ENCODE measurements around the gene NEO1.
"Not testable (repeated sequence)": the region's sequence is repeated elsewhere in the genome, so short reads cannot be mapped to it uniquely, and the experiment has no call there.

Gene NEO1

GRCh38 chr15:73196113-73196512 is 143.8 kb downstream of the NEO1 start:
- no peak for DNase-seq (ENCODE audit: low read depth, low spot score)

DNA sequence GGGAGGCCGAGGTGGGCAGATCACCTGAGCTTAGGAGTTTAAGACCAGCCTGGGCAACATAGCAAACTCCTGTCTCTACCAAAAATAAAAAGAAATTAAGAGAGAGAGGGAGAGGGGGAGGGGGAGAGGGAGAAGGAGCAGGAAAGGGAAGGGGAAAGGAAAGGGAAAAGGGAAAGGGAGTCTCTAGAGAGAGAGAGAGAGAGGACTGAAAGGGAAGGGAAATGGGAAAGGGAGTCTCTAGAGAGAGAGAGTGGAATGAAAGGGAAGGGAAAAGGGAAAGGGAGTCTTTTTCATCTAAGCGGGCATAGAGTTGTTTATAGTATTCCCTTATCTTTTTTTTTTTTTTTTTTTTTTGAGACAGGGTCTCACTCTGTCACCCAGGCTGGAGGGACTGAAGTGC is 148.1 kb downstream of the NEO1 start:
- DNase-seq (ENCODE audit: low read depth, low spot score) = no peak

DNA sequence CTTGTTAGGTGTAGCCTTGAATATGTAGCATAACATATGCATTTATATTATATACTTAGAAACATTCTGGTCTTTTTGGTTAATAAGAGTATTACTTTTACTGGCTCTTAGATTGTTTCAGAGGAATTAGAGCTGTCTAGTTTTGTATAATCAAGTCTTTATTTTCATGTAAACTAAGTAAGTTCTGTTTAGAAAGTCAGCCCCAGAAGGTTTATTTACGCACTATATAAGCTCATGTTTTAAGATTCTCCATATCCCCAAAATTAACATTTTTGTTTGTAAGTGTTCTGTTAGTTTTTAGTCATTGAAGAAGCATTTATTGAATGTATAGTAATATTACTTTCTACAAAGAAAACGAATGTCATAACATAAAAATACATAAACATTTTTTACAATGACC is 158.4 kb downstream of the NEO1 start:
- DNase-seq (ENCODE audit: low read depth, low spot score) = no peak

- DNase-seq (ENCODE audit: low read depth, low spot score) = no peak
Observed at GRCh38 chr15:73212424-73212823, 160.2 kb downstream of the NEO1 start.

GRCh38 chr15:73221450-73221849 is 169.2 kb downstream of the NEO1 start:
- not testable (repeated sequence) for DNase-seq (ENCODE audit: low read depth, low spot score)

GRCh38 chr15:73225358-73226015 is 173.2 kb downstream of the NEO1 start:
- DNase-seq (ENCODE audit: low read depth, low spot score) = no peak

DNA sequence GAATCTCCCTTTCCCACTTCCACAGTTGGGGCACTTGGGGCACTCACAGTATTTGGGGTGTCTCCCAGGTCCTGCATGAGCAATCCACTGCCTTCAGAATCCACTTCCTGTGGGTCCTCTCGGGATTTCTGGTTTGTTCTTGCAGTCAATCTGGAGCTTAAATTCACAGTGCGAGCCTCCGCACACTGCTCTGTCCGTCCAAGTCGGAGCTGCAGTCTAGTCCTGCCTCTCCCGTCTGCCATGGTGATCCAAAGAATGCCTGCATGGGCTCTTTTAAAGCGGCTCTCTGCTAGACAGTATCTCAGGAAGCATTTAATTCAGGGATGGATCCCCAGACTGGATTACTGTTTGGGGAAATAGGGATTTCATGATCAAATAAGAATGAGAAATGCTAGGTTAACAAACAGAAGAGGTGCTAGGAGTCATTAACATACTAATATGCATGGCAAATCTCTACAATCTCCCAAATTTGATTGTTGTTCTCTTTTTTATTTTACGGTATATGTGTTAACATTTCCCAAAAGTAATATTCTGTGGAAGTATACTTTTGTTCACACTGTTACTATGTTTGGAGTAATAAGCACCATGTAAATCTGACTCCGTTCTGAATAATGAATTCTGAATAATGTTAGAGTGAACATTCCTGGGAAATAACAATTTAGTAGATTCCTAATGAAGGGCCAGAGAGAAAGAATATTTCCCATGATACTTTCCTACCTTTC is 174.0 kb downstream of the NEO1 start:
- no peak for DNase-seq (ENCODE audit: low read depth, low spot score)

DNA sequence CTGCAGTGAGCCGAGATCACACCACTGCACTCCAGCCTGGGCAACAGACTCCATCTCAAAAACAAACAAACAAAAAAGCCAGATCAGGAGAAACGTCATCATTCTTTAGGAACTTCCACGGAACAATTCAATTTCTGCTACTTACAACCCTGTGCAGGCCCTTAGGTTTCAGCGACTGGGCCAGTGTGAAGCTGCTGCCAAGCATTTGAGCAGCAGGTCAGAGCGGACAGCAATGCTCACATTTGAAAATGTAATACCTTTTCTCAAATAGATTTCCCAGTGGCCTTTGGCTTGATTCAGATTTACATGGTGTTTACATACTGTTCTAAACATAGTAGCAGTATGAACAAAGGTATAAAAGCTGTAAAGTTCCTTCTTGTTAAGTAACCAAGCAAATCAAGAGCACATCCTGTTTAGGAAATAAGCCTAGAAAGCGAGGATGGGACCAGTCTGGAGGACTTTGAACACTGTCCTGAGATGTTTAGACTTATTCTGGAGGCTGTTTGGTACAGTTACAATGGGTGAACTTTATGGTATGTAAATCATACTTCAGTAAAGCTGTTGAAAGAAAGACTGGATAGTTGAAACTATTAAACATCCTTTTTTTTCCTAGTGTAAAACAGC is 175.3 kb downstream of the NEO1 start:
- DNase-seq (ENCODE audit: low read depth, low spot score) = no peak

GRCh38 chr15:73228128-73228646 is 175.9 kb downstream of the NEO1 start:
- no peak for DNase-seq (ENCODE audit: low read depth, low spot score)

- no peak for DNase-seq (ENCODE audit: low read depth, low spot score)
Observed at GRCh38 chr15:73231661-73232419, 179.6 kb downstream of the NEO1 start.

DNA sequence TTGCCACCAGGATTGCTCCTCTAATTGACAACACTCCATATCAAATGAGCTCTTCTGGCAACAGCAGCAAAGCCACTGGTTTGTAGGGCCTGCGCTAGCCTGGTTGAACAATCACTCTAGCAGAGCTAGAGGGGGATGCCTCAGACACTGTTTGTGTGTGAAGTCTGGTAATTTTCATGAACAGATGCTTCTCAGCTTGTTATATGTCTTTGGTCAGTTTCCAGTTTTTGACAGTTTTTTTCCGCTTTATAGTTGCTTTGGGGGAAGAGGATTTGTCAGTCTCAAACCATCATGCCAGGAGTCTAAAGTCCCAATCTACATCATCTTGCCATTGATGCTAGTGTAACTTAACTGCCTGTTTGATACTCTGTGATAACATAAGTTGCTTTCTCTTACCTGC is 180.5 kb downstream of the NEO1 start:
- no peak for DNase-seq (ENCODE audit: low read depth, low spot score)

DNA sequence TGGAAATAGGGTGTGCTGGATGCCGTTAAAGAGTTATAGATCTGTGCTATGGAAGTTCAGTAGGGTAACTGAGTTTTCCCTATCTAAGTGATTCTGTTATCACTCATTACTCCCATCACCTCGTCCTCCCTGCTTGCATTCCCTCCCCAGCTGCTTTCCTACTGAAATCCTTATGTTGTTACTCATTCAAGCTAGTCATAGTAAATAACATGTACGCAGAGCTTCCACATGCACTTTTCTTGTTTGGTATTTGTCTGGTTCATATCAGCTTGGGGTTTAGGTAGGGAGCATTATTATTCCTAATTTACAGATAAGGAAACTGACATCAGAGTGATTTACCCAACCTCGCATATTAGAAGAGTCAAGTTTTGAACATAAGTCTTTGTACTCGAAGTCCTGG is 181.4 kb downstream of the NEO1 start:
- no peak for DNase-seq (ENCODE audit: low read depth, low spot score)

GRCh38 chr15:73237910-73238309 is 185.6 kb downstream of the NEO1 start:
- DNase-seq (ENCODE audit: low read depth, low spot score) = no peak

- DNase-seq (ENCODE audit: low read depth, low spot score) = no peak
Observed at GRCh38 chr15:73239564-73240215, 187.4 kb downstream of the NEO1 start.

GRCh38 chr15:73240866-73241499 is 188.7 kb downstream of the NEO1 start:
- peak; percentile 48 for DNase-seq (ENCODE audit: low read depth, low spot score)

GRCh38 chr15:73244333-73244732 is 192.1 kb downstream of the NEO1 start:
- no peak for DNase-seq (ENCODE audit: low read depth, low spot score)

DNA sequence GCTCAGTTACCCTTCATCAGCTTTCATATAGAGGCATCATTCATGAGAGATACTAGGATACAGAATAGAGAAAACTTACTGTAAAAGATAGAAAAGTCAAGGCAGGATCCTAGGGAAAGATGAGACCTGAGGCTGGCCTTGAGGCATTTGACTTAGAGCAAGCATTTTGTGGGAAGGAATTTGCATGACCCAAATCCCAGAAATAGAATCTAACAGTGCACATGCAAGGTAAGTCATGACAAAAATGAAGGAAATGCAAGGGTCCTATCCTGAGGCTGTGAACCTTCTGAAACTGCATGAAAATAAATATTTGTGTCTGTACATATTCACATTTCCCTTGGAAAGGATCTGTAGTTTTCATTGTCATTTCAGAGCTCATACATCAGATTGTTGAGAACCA is 194.2 kb downstream of the NEO1 start:
- no peak for DNase-seq (ENCODE audit: low read depth, low spot score)

- no peak for DNase-seq (ENCODE audit: low read depth, low spot score)
Observed at GRCh38 chr15:73246898-73247297, 194.6 kb downstream of the NEO1 start.

GRCh38 chr15:73247331-73247730 is 195.1 kb downstream of the NEO1 start:
- DNase-seq (ENCODE audit: low read depth, low spot score) = no peak

DNA sequence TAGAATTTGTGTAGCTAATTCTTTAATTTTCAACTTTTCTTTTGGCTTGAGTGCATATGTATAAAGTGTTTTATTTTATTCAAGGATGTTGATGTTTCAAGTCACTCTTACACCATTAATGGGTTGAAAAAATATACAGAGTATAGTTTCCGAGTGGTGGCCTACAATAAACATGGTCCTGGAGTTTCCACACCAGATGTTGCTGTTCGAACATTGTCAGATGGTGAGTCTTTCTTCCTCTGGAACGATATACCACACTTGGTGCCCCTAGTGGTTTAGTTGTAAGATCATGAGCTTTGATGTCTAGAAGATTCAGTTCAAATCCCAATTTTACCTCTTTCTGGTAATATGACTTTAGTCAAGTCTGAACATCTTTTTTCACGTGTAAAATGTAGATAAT is 197.2 kb downstream of the NEO1 start:
- DNase-seq (ENCODE audit: low read depth, low spot score) = no peak

GRCh38 chr15:73254598-73254997 is 202.3 kb downstream of the NEO1 start:
- DNase-seq (ENCODE audit: low read depth, low spot score) = no peak

All from activated naive CD8-positive, alpha-beta T cell treated with anti-CD3 and anti-CD28 coated beads, Interleukin-2, amount 50 U/mL, for 16 hours (primary cell).